HG03103 (cell line): ENCODE data around the gene SSR2.
"Not testable (repeated sequence)": the region's sequence is repeated elsewhere in the genome, so short reads cannot be mapped to it uniquely, and the experiment has no call there.

Source experiments
- ATAC-seq: cut with Tn5 transposase; IDR thresholded peaks from one replicate; pipeline ENCODE4 v1.9.1; 2021; ENCODE audit warnings: low read depth; ENCODE audit not compliant: unreplicated experiment

SSR2 gene

GRCh38 chr1:156048663-156049258 lies 28.0 kb upstream of the SSR2 start:
- no peak for ATAC-seq

GRCh38 chr1:156045076-156045475 lies 24.3 kb upstream of the SSR2 start:
- ATAC-seq = no peak

- ATAC-seq = no peak
Observed at GRCh38 chr1:156042828-156043227, 22.1 kb upstream of the SSR2 start.

DNA sequence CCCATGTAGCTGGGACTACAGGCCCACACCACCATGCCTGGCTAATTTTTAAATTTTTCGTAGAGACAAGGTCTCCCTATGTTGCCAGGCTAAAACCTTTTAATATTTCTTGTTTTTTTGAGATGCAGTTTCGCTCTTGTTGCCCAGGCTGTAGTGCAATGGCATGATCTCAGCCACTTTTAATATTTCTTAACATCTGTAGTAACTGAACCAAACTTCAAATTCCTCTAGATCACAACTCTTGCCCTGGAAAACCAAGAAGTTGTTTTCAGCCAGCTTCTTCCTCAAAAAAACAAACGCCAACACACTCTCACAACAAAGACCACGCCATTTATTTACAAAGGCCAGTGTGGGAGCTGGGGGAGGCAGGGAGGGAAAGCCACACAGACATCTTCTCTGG lies 14.2 kb upstream of the SSR2 start:
- ATAC-seq = not testable (repeated sequence)

- no peak for ATAC-seq
Observed at GRCh38 chr1:156033011-156033410, 12.3 kb upstream of the SSR2 start.

DNA sequence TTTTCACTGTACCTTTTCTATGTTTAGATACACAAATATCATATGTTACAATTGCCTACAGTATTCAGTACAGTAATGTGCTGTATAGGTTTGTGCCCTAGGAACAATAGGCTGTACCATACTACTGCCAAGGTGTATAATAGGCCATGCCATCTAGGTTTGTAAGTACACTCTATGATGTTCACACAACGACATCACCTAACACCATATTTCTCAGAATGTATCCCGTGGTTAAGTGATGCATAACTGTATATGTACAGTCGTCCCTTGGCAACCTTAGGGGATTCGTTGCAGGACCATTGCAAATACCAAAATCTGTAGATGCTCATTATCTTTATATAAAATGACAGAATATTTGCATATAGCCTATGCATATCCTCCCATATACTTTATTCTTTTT lies 5.8 kb upstream of the SSR2 start:
- no peak for ATAC-seq

- ATAC-seq = no peak
Observed at GRCh38 chr1:156025876-156026275, 5.1 kb upstream of the SSR2 start.

- no peak for ATAC-seq
Observed at GRCh38 chr1:156024801-156025200, 4.0 kb upstream of the SSR2 start.

DNA sequence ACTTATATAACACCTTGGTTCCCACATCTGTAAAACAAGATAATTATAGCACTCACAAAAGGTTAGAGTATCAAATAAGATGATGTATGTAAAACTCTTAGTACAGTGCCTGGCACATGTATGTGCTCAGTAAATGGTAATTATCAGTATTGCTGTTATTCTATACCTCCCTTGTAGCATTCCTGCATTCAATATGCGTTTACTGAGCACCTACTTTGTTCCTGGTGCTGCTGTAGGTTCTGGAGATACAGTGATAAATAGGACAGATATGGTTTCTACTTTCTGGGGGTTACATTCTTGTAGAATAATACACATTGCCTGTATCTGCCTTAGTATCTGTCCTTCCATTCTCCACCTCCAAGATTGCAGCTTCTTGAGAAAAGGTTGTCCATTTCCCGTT lies 1.2 kb upstream of the SSR2 start:
- ATAC-seq = no peak

- ATAC-seq = no peak
Observed at GRCh38 chr1:156021093-156021428, 310 bp upstream of the SSR2 start.

- no peak for ATAC-seq
Observed at GRCh38 chr1:156019946-156020292, 832 bp downstream of the SSR2 start.

- no peak for ATAC-seq
Observed at GRCh38 chr1:156014829-156015228, 5.9 kb downstream of the SSR2 start.

GRCh38 chr1:156012051-156012817 lies 8.5 kb downstream of the SSR2 start:
- no peak for ATAC-seq

GRCh38 chr1:156009404-156009803 lies 11.3 kb downstream of the SSR2 start:
- ATAC-seq = no peak

- no peak for ATAC-seq
Observed at GRCh38 chr1:156006666-156007376, 13.9 kb downstream of the SSR2 start.

GRCh38 chr1:156004843-156005584 lies 15.7 kb downstream of the SSR2 start:
- no peak for ATAC-seq

DNA sequence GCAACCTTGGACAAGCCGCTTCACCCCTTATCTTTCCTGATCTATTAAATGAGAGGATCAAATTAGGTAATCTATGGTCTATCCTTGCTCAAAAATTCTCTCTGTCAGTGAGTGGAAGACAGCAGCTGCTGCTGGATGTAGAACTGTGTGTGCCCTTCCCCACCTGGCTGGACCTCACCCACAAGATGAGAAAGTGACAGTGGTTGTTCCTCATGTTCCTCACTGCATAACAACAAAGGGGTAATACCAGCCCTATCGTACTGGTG lies 16.9 kb downstream of the SSR2 start:
- no peak for ATAC-seq

GRCh38 chr1:156002188-156002911 lies 18.4 kb downstream of the SSR2 start:
- no peak for ATAC-seq

DNA sequence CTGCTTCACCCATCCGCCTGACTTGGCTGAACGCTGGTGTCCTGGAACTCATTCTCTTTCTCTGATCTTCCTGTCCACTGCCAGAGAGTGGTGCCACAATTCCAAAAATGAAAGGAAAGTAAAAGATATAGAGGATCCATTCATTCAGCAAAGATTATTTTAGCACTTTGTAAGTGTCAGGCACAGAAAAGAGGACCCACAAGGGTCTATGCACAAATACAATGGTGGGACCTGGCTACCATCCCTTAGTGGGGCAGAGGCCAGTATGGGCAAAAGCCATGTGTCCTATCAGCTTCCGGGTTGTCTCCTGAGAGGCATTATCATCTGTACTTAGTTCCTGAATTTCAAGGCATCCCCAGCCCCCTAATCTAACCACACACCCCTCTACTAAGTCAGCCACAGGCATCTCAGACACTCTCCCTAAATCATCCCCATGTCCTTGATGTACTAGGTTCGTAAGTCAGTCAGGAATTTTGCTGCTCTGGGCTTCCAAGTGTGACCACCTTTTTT lies 19.0 kb downstream of the SSR2 start:
- ATAC-seq = no peak

GRCh38 chr1:156001021-156001661 lies 19.6 kb downstream of the SSR2 start:
- ATAC-seq = no peak
